GM12878 (cell line): ENCODE measurements around the gene ME2.

Experiments used
- CTCF ChIP-seq, 3 experiments: IDR thresholded peaks in 2 of 3; conservative IDR thresholded peaks in 1 of 3; 2 replicates each; pipeline ENCODE4 v1.5.1; 2011; ENCODE audit warnings: low read depth in 3 of 3, low read length in 3 of 3, mild to moderate bottlenecking in 3 of 3, control low read depth in 2 of 3, moderate library complexity in 2 of 3, inconsistent platforms in 1 of 3, mixed read lengths in 1 of 3; ENCODE audit not compliant: control insufficient read depth in 2 of 3, insufficient read depth in 1 of 3; ENCODE audit errors: extremely low read depth in 1 of 3
- EGR1 ChIP-seq, 2 experiments: IDR thresholded peaks; 1 replicate in 1 of 2; 2 replicates in 1 of 2; pipeline ENCODE4 v1.6.1; 2011 to 2012; ENCODE audit warnings: low read depth in 2 of 2, low read length in 2 of 2, borderline replicate concordance in 1 of 2, mild to moderate bottlenecking in 1 of 2, moderate library complexity in 1 of 2
- EZH2 ChIP-seq: IDR thresholded peaks from 2 replicates; pipeline ENCODE4 v1.6.1; 2012; ENCODE audit warnings: low read depth, mild to moderate bottlenecking, control low read depth, inconsistent platforms, low read length, borderline replicate concordance; ENCODE audit not compliant: control insufficient read depth
- POLR2A ChIP-seq: IDR thresholded peaks from 2 replicates; pipeline ENCODE4 v1.6.1; 2011; ENCODE audit warnings: low read depth, mild to moderate bottlenecking, low read length
- RCOR1 ChIP-seq: conservative IDR thresholded peaks from 2 replicates; pipeline ENCODE4 v1.6.1; 2012; ENCODE audit warnings: low read depth, low read length, improper control_type of control experiment
- SP1 ChIP-seq: IDR thresholded peaks from one replicate; pipeline ENCODE4 v1.6.1; 2011; ENCODE audit warnings: low read depth, low read length

DNA sequence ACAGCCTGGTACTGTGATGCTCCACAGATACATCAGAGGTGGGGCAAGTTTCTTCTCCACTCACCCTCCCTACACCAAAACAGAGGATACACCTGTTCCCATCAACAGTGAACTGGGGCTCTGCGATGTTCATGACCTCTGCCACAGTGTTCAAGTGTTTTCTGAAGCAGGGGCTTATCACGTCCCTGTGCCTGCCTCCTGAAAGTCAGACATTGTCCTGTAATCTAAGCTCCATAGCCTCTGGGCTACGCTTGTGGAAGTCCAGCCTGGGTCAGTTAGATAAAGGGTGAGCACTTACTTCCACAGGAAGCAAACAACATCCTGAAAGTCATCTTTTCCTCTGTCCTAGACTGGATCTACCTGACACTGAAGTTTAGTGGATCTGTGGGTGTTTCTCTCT lies 38.9 kb upstream of the ME2 start:
- no peak for TF ChIP-seq EGR1 (IDR thresholded peaks at IDR 0.05; ENCODE audit: borderline replicate concordance in 1 of 2, low read depth in 2 of 2, low read length in 2 of 2)
- no peak for TF ChIP-seq CTCF (IDR thresholded peaks at IDR 0.05 in 2 of 3, conservative IDR thresholded peaks at IDR 0.05 in 1 of 3; ENCODE audit: control insufficient read depth in 2 of 3, extremely low read depth in 1 of 3, insufficient read depth in 1 of 3, low read depth in 3 of 3, low read length in 3 of 3)
- no peak for TF ChIP-seq POLR2A
- no peak for TF ChIP-seq SP1
- no peak for TF ChIP-seq RCOR1
- TF ChIP-seq EZH2: no peak
